Measurements from ENCODE around the gene OR2G6. TPM values are rescaled to one million over a fixed set of nuclear protein-coding genes. Genes with fewer than 3 reads are reported as not detected.
"Not testable (repeated sequence)": the region's sequence is repeated elsewhere in the genome, so short reads cannot be mapped to it uniquely, and the experiment has no call there.

Gene OR2G6
- not detected for total RNA-seq
- not detected for polyA plus RNA-seq

- not testable (repeated sequence) for DNase-seq (ENCODE audit: extremely low spot score); H3K36me3 ChIP-seq (ENCODE audit: insufficient read depth); H3K27ac ChIP-seq (ENCODE audit: low read depth); H3K4me3 ChIP-seq (ENCODE audit: low read depth, low read length); H3K4me1 ChIP-seq (ENCODE audit: insufficient read depth)
- WGBS = no CpG with 5 or more reads among the region's 2 CpGs
Measured at GRCh38 chr1:248507773-248508172, at the start of gene OR2G6. Gene OR2G6 (plus strand): TSS chr1:248508073. CDS start chr1:248521647, 13,574 bp downstream.

GRCh38 chr1:248459117-248459516 lies 48.8 kb upstream of the OR2G6 start:
- not testable (repeated sequence) for DNase-seq (ENCODE audit: extremely low spot score); H3K4me1 ChIP-seq (ENCODE audit: insufficient read depth); H3K27ac ChIP-seq (ENCODE audit: low read depth); H3K36me3 ChIP-seq (ENCODE audit: insufficient read depth); H3K4me3 ChIP-seq (ENCODE audit: low read depth, low read length)
- 70% methylated on average over 7 of the region's 7 CpGs for WGBS

- H3K27ac ChIP-seq (ENCODE audit: low read depth) = no peak overlapping the region
- no peak overlapping the region for H3K4me3 ChIP-seq (ENCODE audit: low read depth, low read length)
- no peaks in the 10 kb centered on the region for H3K4me1 ChIP-seq (ENCODE audit: insufficient read depth)
- H3K36me3 ChIP-seq (ENCODE audit: insufficient read depth) = no peaks in the 10 kb centered on the region
- 83% methylated on average over 4 of the region's 4 CpGs for WGBS
- no peak for DNase-seq (ENCODE audit: extremely low spot score)
Measured at GRCh38 chr1:248471154-248471553, 36.7 kb upstream of the OR2G6 start.

GRCh38 chr1:248472111-248472510 lies 35.8 kb upstream of the OR2G6 start:
- not testable (repeated sequence) for H3K27ac ChIP-seq (ENCODE audit: low read depth); H3K4me1 ChIP-seq (ENCODE audit: insufficient read depth); H3K36me3 ChIP-seq (ENCODE audit: insufficient read depth); DNase-seq (ENCODE audit: extremely low spot score); H3K4me3 ChIP-seq (ENCODE audit: low read depth, low read length)
- 65% methylated on average over 2 of the region's 2 CpGs for WGBS

- not testable (repeated sequence) for DNase-seq (ENCODE audit: extremely low spot score); H3K27ac ChIP-seq (ENCODE audit: low read depth); H3K4me1 ChIP-seq (ENCODE audit: insufficient read depth); H3K36me3 ChIP-seq (ENCODE audit: insufficient read depth); H3K4me3 ChIP-seq (ENCODE audit: low read depth, low read length)
- 91% methylated on average over 2 of the region's 2 CpGs for WGBS
Measured at GRCh38 chr1:248473051-248473450, 34.8 kb upstream of the OR2G6 start, which contains the start of gene OR2T3. Gene OR2T3 (plus strand): TSS chr1:248473351. CDS start chr1:248473351, 0 bp downstream.

GRCh38 chr1:248475660-248476059 lies 32.2 kb upstream of the OR2G6 start:
- not testable (repeated sequence) for H3K4me1 ChIP-seq (ENCODE audit: insufficient read depth); H3K27ac ChIP-seq (ENCODE audit: low read depth); H3K4me3 ChIP-seq (ENCODE audit: low read depth, low read length); DNase-seq (ENCODE audit: extremely low spot score); H3K36me3 ChIP-seq (ENCODE audit: insufficient read depth)
- WGBS = no CpG with 5 or more reads among the region's 1 CpG

GRCh38 chr1:248481686-248482579 lies 25.9 kb upstream of the OR2G6 start:
- H3K36me3 ChIP-seq (ENCODE audit: insufficient read depth); DNase-seq (ENCODE audit: extremely low spot score); H3K4me3 ChIP-seq (ENCODE audit: low read depth, low read length); H3K4me1 ChIP-seq (ENCODE audit: insufficient read depth); H3K27ac ChIP-seq (ENCODE audit: low read depth): not testable (repeated sequence)
- WGBS = 69% methylated on average over 13 of the region's 13 CpGs

GRCh38 chr1:248488289-248488688 lies 19.6 kb upstream of the OR2G6 start, which contains the start of gene OR2T5:
Gene OR2T5 (plus strand): TSS chr1:248488589. CDS start chr1:248488589, 0 bp downstream.
- DNase-seq (ENCODE audit: extremely low spot score); H3K4me1 ChIP-seq (ENCODE audit: insufficient read depth); H3K4me3 ChIP-seq (ENCODE audit: low read depth, low read length); H3K36me3 ChIP-seq (ENCODE audit: insufficient read depth); H3K27ac ChIP-seq (ENCODE audit: low read depth): not testable (repeated sequence)
- WGBS = 81% methylated on average over 5 of the region's 6 CpGs

GRCh38 chr1:248496661-248497060 lies 11.2 kb upstream of the OR2G6 start:
- H3K27ac ChIP-seq (ENCODE audit: low read depth); DNase-seq (ENCODE audit: extremely low spot score); H3K4me3 ChIP-seq (ENCODE audit: low read depth, low read length); H3K36me3 ChIP-seq (ENCODE audit: insufficient read depth); H3K4me1 ChIP-seq (ENCODE audit: insufficient read depth): not testable (repeated sequence)
- no CpG with 5 or more reads among the region's 5 CpGs for WGBS

- H3K4me3 ChIP-seq (ENCODE audit: low read depth, low read length); H3K36me3 ChIP-seq (ENCODE audit: insufficient read depth); H3K4me1 ChIP-seq (ENCODE audit: insufficient read depth); DNase-seq (ENCODE audit: extremely low spot score); H3K27ac ChIP-seq (ENCODE audit: low read depth): not testable (repeated sequence)
- 78% methylated on average over 1 of the region's 2 CpGs for WGBS
Measured at GRCh38 chr1:248500305-248501035, 7.4 kb upstream of the OR2G6 start.

- DNase-seq (ENCODE audit: extremely low spot score); H3K36me3 ChIP-seq (ENCODE audit: insufficient read depth); H3K4me1 ChIP-seq (ENCODE audit: insufficient read depth); H3K4me3 ChIP-seq (ENCODE audit: low read depth, low read length); H3K27ac ChIP-seq (ENCODE audit: low read depth): not testable (repeated sequence)
Measured at GRCh38 chr1:248510217-248510616, 2.3 kb downstream of the OR2G6 start.

GRCh38 chr1:248521856-248522255 lies 14.0 kb downstream of the OR2G6 start:
- Histone ChIP-seq H3K4me3 (ENCODE audit: low read depth, low read length) (no peak overlapping the region), H3K36me3 (ENCODE audit: insufficient read depth) (no peaks in the 10 kb centered on the region), H3K27ac (ENCODE audit: low read depth) (no peak overlapping the region), H3K4me1 (ENCODE audit: insufficient read depth) (no peaks in the 10 kb centered on the region)
- WGBS = 87% methylated on average over 12 of the region's 12 CpGs
- DNase-seq (ENCODE audit: extremely low spot score) = no peak

GRCh38 chr1:248537449-248537848 lies 29.6 kb downstream of the OR2G6 start:
- not testable (repeated sequence) for H3K27ac ChIP-seq (ENCODE audit: low read depth); H3K36me3 ChIP-seq (ENCODE audit: insufficient read depth); H3K4me1 ChIP-seq (ENCODE audit: insufficient read depth); H3K4me3 ChIP-seq (ENCODE audit: low read depth, low read length); DNase-seq (ENCODE audit: extremely low spot score)

GRCh38 chr1:248547383-248547782 lies 39.5 kb downstream of the OR2G6 start:
- DNase-seq (ENCODE audit: extremely low spot score); H3K36me3 ChIP-seq (ENCODE audit: insufficient read depth); H3K4me1 ChIP-seq (ENCODE audit: insufficient read depth); H3K4me3 ChIP-seq (ENCODE audit: low read depth, low read length); H3K27ac ChIP-seq (ENCODE audit: low read depth): not testable (repeated sequence)
- no CpG with 5 or more reads among the region's 2 CpGs for WGBS
